Ramos (cell line): ENCODE results near the gene PARVB.

Experiments
- in situ Hi-C: fragments of 300-500 bp; cut with MboI; formaldehyde crosslinking; loops from one replicate; pipeline ENCODE4 v1.14.3; 2022; ENCODE audit warnings: low sequenced_read_pairs; ENCODE audit not compliant: unreplicated experiment

PARVB gene

GRCh38 chr22:44204739-44205515, 180.8 kb downstream of the PARVB start:
- in situ Hi-C loops: no loop called here

- in situ Hi-C loops: no loop called here
Measured at GRCh38 chr22:44205516-44206329, 181.6 kb downstream of the PARVB start.

- in situ Hi-C loops: no loop called here
Measured at GRCh38 chr22:44206330-44206645, 182.2 kb downstream of the PARVB start.

GRCh38 chr22:44206696-44207095, 182.6 kb downstream of the PARVB start:
- in situ Hi-C loops: no loop called here

- in situ Hi-C loops: no loop called here
Measured at GRCh38 chr22:44207173-44207980, 183.3 kb downstream of the PARVB start.

GRCh38 chr22:44207981-44208317, 183.8 kb downstream of the PARVB start:
- in situ Hi-C loops: no loop called here

- in situ Hi-C loops: no loop called here
Measured at GRCh38 chr22:44209343-44209742, 185.2 kb downstream of the PARVB start.

- in situ Hi-C loops: no loop called here
Measured at GRCh38 chr22:44210722-44211121, 186.6 kb downstream of the PARVB start.

GRCh38 chr22:44211256-44211945, 187.3 kb downstream of the PARVB start:
- in situ Hi-C loops: no loop called here

GRCh38 chr22:44211946-44212930, 188.1 kb downstream of the PARVB start:
- in situ Hi-C loops: no loop called here

- in situ Hi-C loops: no loop called here
Measured at GRCh38 chr22:44212936-44213335, 188.8 kb downstream of the PARVB start.

GRCh38 chr22:44213489-44214043, 189.5 kb downstream of the PARVB start:
- in situ Hi-C loops: no loop called here

GRCh38 chr22:44214187-44214586, 190.1 kb downstream of the PARVB start:
- in situ Hi-C loops: no loop called here

- in situ Hi-C loops: no loop called here
Measured at GRCh38 chr22:44214764-44215163, 190.7 kb downstream of the PARVB start.

- in situ Hi-C loops: no loop called here
Measured at GRCh38 chr22:44215287-44215686, 191.2 kb downstream of the PARVB start.

GRCh38 chr22:44217346-44217745, 193.2 kb downstream of the PARVB start:
- in situ Hi-C loops: no loop called here

GRCh38 chr22:44218071-44218470, 194.0 kb downstream of the PARVB start:
- in situ Hi-C loops: no loop called here

- in situ Hi-C loops: no loop called here
Measured at GRCh38 chr22:44219101-44219870, 195.2 kb downstream of the PARVB start.
